SK-N-SH (cell line): ENCODE results near the gene MMADHC. TPM values are rescaled to one million over a fixed set of nuclear protein-coding genes. Genes with fewer than 3 reads are reported as not detected.

Source experiments
- CTCF ChIA-PET: fragments of 300-600, 350-600 bp; formaldehyde crosslinking; extraction: SDS; loops from one replicate; lab custom pipeline; 2021; lab: Yijun Ruan, JAX
- POLR2A ChIA-PET: fragments of 350-600 bp; sonication (Branson Sonifier 250); formaldehyde crosslinking; extraction: SDS; loops from one replicate; lab custom pipeline; 2020; ENCODE audit warnings: antibody characterized with exemption, inconsistent platforms; lab: Yijun Ruan, JAX
- DNase-seq: peaks from one replicate; pipeline ENCODE4 v3.0.0; 2012
- H2AFZ ChIP-seq: fragments of 200-600 bp; sonication (generic); 2 replicates; pipeline ENCODE4 v1.8.1; 2016; ENCODE audit warnings: antibody characterized with exemption, mild to moderate bottlenecking, low read depth
- H3F3A ChIP-seq: fragments of 200-600 bp; sonication (generic); replicated peaks from 2 replicates; pipeline ENCODE3; 2016; ENCODE audit warnings: antibody characterized with exemption, mild to moderate bottlenecking; ENCODE audit not compliant: insufficient read depth
- H3K27ac ChIP-seq, 2 experiments: fragments of 200-500 bp in 1 of 2; fragments of 200-600 bp in 1 of 2; sonication (Bioruptor generic) in 1 of 2; sonication (generic), shearing (Covaris generic) in 1 of 2; 2 replicates each; pipeline versions ENCODE4 v1.5.1 to v1.6.1; 2014 to 2016; ENCODE audit warnings: low read depth in 2 of 2, inconsistent platforms in 1 of 2, low read length in 1 of 2, mild to moderate bottlenecking in 1 of 2, mixed read lengths in 1 of 2
- H3K27me3 ChIP-seq: fragments of 200-600 bp; sonication (generic), shearing (Covaris generic); 2 replicates; pipeline ENCODE4 v1.6.1; 2016; ENCODE audit warnings: mixed run types; ENCODE audit not compliant: insufficient read depth
- H3K36me3 ChIP-seq, 2 experiments: fragments of 200-500 bp in 1 of 2; fragments of 200-600 bp in 1 of 2; sonication (Bioruptor generic) in 1 of 2; sonication (generic) in 1 of 2; replicated peaks in 1 of 2; 2 replicates each; pipeline versions ENCODE3 to v1.5.1; 2014 to 2016; ENCODE audit warnings: low read length in 1 of 2, mild to moderate bottlenecking in 1 of 2; ENCODE audit not compliant: insufficient read depth in 2 of 2, control insufficient read depth in 1 of 2
- H3K4me1 ChIP-seq, 2 experiments: fragments of 200-500 bp in 1 of 2; fragments of 200-600 bp in 1 of 2; sonication (Bioruptor generic) in 1 of 2; sonication (generic), shearing (Covaris generic) in 1 of 2; 2 replicates each; pipeline versions ENCODE4 v1.5.1 to v1.6.1; 2014 to 2016; ENCODE audit warnings: low read depth in 1 of 2, low read length in 1 of 2, mixed run types in 1 of 2; ENCODE audit not compliant: insufficient read depth in 2 of 2, control insufficient read depth in 1 of 2
- H3K4me2 ChIP-seq: fragments of 200-600 bp; sonication (generic), shearing (Covaris generic); 2 replicates; pipeline ENCODE4 v1.6.1; 2017; ENCODE audit warnings: mixed run types
- H3K4me3 ChIP-seq, 2 experiments: fragments of 200-500 bp in 1 of 2; fragments of 200-600 bp in 1 of 2; sonication (Bioruptor generic) in 1 of 2; sonication (generic), shearing (Covaris generic) in 1 of 2; 2 replicates each; pipeline versions ENCODE4 v1.5.1 to v1.8.1; 2014 to 2016; ENCODE audit warnings: low read depth in 2 of 2, inconsistent platforms in 1 of 2, low read length in 1 of 2, mild to moderate bottlenecking in 1 of 2, mixed read lengths in 1 of 2, moderate library complexity in 1 of 2
- H3K79me2 ChIP-seq: fragments of 200-600 bp; sonication (generic); 2 replicates; pipeline ENCODE4 v1.8.1; 2017; ENCODE audit warnings: mild to moderate bottlenecking; ENCODE audit not compliant: insufficient read depth
- H3K9ac ChIP-seq: fragments of 200-600 bp; sonication (generic); 2 replicates; pipeline ENCODE4 v1.6.1; 2017; ENCODE audit warnings: mixed run types
- H3K9me2 ChIP-seq: fragments of 200-600 bp; sonication (generic); 2 replicates; pipeline ENCODE4 v1.6.1; 2017; ENCODE audit warnings: mixed run types
- H3K9me3 ChIP-seq: fragments of 200-600 bp; sonication (generic); 2 replicates; pipeline ENCODE4 v1.6.1; 2017; ENCODE audit warnings: mixed run types, mild to moderate bottlenecking, moderate library complexity
- H4K20me1 ChIP-seq: fragments of 200-600 bp; sonication (generic); 2 replicates; pipeline ENCODE4 v1.6.1; 2017; ENCODE audit warnings: mild to moderate bottlenecking, mixed run types; ENCODE audit not compliant: insufficient read depth
- FOSL2 ChIP-seq: IDR thresholded peaks from 2 replicates; pipeline ENCODE4 v1.4.0; 2012; ENCODE audit warnings: low read depth, mild to moderate bottlenecking, moderate library complexity, borderline replicate concordance
- GABPA ChIP-seq: IDR thresholded peaks from 2 replicates; pipeline ENCODE4 v1.4.0; 2012; ENCODE audit warnings: low read depth, mild to moderate bottlenecking
- GATA2 ChIP-seq: sonication (generic); formaldehyde crosslinking; IDR thresholded peaks from 2 replicates; pipeline ENCODE4 v1.5.0; 2020; ENCODE audit warnings: mild to moderate bottlenecking, missing genetic modification reagents
- IRF3 ChIP-seq: fragments of 150-350 bp; IDR thresholded peaks from 2 replicates; pipeline ENCODE4 v1.6.1; 2016; ENCODE audit warnings: mild to moderate bottlenecking, low read depth, low read length
- JUND ChIP-seq: IDR thresholded peaks from 2 replicates; pipeline ENCODE4 v1.4.0; 2012
- MXI1 ChIP-seq: IDR thresholded peaks from 2 replicates; pipeline ENCODE4 v1.6.1; 2012; ENCODE audit warnings: mild to moderate bottlenecking, low read depth, low read length, improper control_type of control experiment
- NRF1 ChIP-seq: IDR thresholded peaks from 2 replicates; pipeline ENCODE4 v1.6.1; 2012; ENCODE audit warnings: low read depth, mild to moderate bottlenecking, low read length
- REST ChIP-seq: IDR thresholded peaks from 2 replicates; pipeline ENCODE4 v1.6.1; 2012; ENCODE audit warnings: mild to moderate bottlenecking, low read depth, low read length, moderate library complexity
- RFX5 ChIP-seq: IDR thresholded peaks from 2 replicates; pipeline ENCODE4 v1.6.1; 2012; ENCODE audit warnings: mild to moderate bottlenecking, improper control_type of control experiment, low read length
- RXRA ChIP-seq: IDR thresholded peaks from 2 replicates; pipeline ENCODE4 v1.4.0; 2012; ENCODE audit warnings: low read depth, mild to moderate bottlenecking, borderline replicate concordance
- SIN3A ChIP-seq: IDR thresholded peaks from 2 replicates; pipeline ENCODE4 v1.6.1; 2012; ENCODE audit warnings: low read depth, mild to moderate bottlenecking, low read length, moderate library complexity, borderline replicate concordance
- TAF1 ChIP-seq: IDR thresholded peaks from 2 replicates; pipeline ENCODE4 v1.6.1; 2012; ENCODE audit warnings: low read depth, mild to moderate bottlenecking, low read length, moderate library complexity, borderline replicate concordance
- USF1 ChIP-seq: IDR thresholded peaks from 2 replicates; pipeline ENCODE4 v1.4.0; 2012; ENCODE audit warnings: low read depth, borderline replicate concordance
- USF2 ChIP-seq: fragments of 150-350 bp; IDR thresholded peaks from 2 replicates; pipeline ENCODE4 v1.6.1; 2017; ENCODE audit warnings: antibody characterized with exemption, low read length, low read depth, borderline replicate concordance
- YY1 ChIP-seq: IDR thresholded peaks from 2 replicates; pipeline ENCODE4 v1.4.0; 2012; ENCODE audit warnings: low read depth, mild to moderate bottlenecking
- ZBTB33 ChIP-seq: IDR thresholded peaks from 2 replicates; pipeline ENCODE4 v1.4.0; 2012; ENCODE audit warnings: low read depth, borderline replicate concordance
- WGBS: methylation state at CpG from one replicate; pipeline ENCODE4 v1.1.6; 2017; ENCODE audit warnings: low lambda C conversion rate; 5-methylcytosine and 5-hydroxymethylcytosine counted together
- polyA plus RNA-seq, 3 experiments: library from polyadenylated mRNA; depleted of rRNA; stranded (reverse); fragments of >200 nt; gene quantifications; 2 replicates each; pipeline ENCODE4 v1.2.3, GENCODE V29; 2012

The MMADHC gene
- polyA plus RNA-seq, 1 of the 3 experiments (the other 2 are of a cell fraction) = 40.4 TPM

DNA sequence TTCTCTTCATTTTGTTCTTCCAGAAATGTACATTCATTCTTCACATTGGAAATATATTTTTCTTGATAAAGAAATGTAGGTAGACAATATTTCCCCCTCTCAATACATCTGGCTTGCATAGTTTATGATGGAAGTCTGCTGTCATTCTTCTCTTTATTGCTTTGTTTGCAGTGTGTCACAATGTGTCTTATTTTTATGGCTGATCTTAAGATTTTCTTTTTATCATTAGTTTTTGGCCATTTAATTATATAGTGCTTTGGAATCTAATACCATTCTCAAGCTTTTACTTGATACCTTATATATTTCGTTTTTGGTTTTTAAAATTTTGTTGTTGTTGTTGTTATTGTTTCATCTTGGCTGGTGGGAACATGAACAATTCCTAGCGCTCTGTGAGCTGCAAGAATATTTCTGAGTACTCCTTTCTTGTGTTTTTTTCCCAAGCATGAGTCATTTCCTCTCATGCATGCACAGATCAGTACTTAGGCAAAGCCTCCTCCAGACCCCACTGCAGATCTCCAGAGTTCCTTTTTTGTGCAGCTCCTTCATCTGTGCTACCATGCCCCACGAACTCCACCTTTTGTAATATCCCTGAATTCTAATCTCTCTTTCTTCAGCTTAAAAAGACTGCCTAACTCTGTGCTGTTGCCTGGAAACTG, 13.7 kb upstream of the MMADHC start:
- no peak overlapping the region for H3K4me2 ChIP-seq
- H3K9me3 ChIP-seq = 0 out of 2 replicates have a peak, but pooled peaks cover 5% of the 10 kb centered on the region
- H3K9me2 ChIP-seq = no peaks in the 10 kb centered on the region
- H3K9ac ChIP-seq = no peak overlapping the region
- H3K79me2 ChIP-seq = no peaks in the 10 kb centered on the region
- no peaks in the 10 kb centered on the region for H3K27me3 ChIP-seq
- no peaks in the 10 kb centered on the region for H3K36me3 ChIP-seq
- H2AFZ ChIP-seq = no peak overlapping the region
- H3K4me1 ChIP-seq = peaks cover 0 to 6% of the 10 kb centered on the region in 2 experiments; a peak in 2 of 4 replicates
- H4K20me1 ChIP-seq = no peaks in the 10 kb centered on the region
- 47% methylated on average over 3 of the region's 3 CpGs for WGBS
- no peak for DNase-seq
- TF ChIP-seq GABPA (no peak), SIN3A (no peak), USF2 (no peak), NRF1 (no peak), JUND (no peak), YY1 (no peak), FOSL2 (0 out of 2 replicates have a peak, but pooled peaks have one; percentile 27)
- ChIA-PET POLR2A (no interaction called here), CTCF (interaction anchor here (8.0 kb wide), 1 partner anchor 1638 kb away, joined by 120 read pairs; no protein-coding TSS in a partner anchor)
- no peak overlapping the region for H3K4me3 ChIP-seq
- peaks cover 7% of the 10 kb centered on the region for H3F3A ChIP-seq
- no peak overlapping the region for H3K27ac ChIP-seq

GRCh38 chr2:149597668-149598326, 10.2 kb upstream of the MMADHC start:
- Histone ChIP-seq H4K20me1 (no peaks in the 10 kb centered on the region), H3K79me2 (no peaks in the 10 kb centered on the region), H3F3A (peaks cover 10% of the 10 kb centered on the region), H3K4me1 (peaks cover 0 to 6% of the 10 kb centered on the region in 2 experiments; a peak in 2 of 4 replicates), H3K36me3 (no peaks in the 10 kb centered on the region), H3K9ac (no peak overlapping the region), H2AFZ (peak overlapping the region; percentile 19; the same call in 1 of the 2 replicates), H3K4me3 (peak overlapping the region; percentile 30 to 31; a peak in 3 of 4 replicates), H3K27me3 (no peaks in the 10 kb centered on the region), H3K9me3 (0 out of 2 replicates have a peak, but pooled peaks cover 5% of the 10 kb centered on the region), H3K9me2 (no peaks in the 10 kb centered on the region), H3K27ac (peak overlapping the region; percentile 48 to 53; a peak in 3 of 4 replicates), H3K4me2 (peak overlapping the region; percentile 45; the same call in 1 of the 2 replicates)
- ChIA-PET POLR2A (no interaction called here), CTCF (interaction anchor here (0.7 to 8.0 kb wide), 25 partner anchors 10 to 1835 kb away, joined by 3 to 120 read pairs (median 4); partner anchors contain the start of gene MMADHC)
- whole genome bisulfite sequencing = 18% methylated on average over 13 of the region's 13 CpGs
- DNase-seq = peak; percentile 50
- TF ChIP-seq USF1 (no peak), ZBTB33 (no peak), IRF3 (no peak), TAF1 (no peak), GABPA (no peak), MXI1 (peak; percentile 56), RXRA (no peak; the same call in 1 of the 2 replicates), REST (no peak), RFX5 (peak; percentile 15; the same call in 1 of the 2 replicates), GATA2 (no peak)
